Suppressor macrophage treated with lipopolysaccharide for 1 hour (primary cell): ENCODE results near the gene CHST13.
"Not testable (repeated sequence)": the region's sequence is repeated elsewhere in the genome, so short reads cannot be mapped to it uniquely, and the experiment has no call there.

Experiments
- DNase-seq, 3 donors: peaks; one replicate each; pipeline ENCODE4 v3.0.0-alpha.2; 2020 to 2022

Gene CHST13

DNA sequence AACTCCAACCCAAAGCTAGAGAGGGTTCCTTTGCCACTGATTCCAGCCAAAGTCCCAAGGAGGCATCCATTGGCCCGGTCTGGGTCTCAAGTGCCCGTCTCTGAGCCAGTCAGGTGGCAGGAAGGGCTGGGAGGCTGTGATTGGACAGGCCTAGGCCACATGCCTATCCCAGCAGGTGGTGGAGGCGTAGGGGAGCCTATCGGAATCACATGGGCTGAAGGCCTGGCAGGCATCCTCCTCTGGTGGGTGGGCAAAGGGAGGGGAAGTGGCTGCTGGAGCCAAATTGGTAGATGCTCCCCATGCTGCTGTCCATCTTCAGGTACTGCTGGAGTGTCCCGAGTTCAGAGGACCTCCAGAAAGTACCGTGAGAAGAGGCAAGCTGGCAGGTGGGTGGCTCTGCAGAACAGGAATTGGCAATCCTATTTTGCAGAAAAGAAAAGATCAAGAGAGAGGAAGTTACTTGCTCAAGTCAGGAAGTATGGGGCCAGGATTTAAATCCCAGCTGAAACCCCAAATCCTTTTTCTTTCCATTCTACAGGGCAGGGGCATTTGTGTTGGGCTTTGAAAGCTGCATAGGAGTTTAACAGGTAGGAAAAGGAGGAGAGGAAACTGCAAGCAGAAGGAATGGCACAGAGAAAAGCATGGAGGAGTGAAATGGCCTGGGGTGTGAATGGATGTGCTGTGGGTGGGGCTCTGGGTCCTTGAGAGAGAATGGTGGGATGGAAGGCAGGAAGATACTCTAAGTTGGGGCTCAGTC, 3.7 kb downstream of the CHST13 start:
- peak in 1 of 3 donors; percentile 44 for DNase-seq

DNA sequence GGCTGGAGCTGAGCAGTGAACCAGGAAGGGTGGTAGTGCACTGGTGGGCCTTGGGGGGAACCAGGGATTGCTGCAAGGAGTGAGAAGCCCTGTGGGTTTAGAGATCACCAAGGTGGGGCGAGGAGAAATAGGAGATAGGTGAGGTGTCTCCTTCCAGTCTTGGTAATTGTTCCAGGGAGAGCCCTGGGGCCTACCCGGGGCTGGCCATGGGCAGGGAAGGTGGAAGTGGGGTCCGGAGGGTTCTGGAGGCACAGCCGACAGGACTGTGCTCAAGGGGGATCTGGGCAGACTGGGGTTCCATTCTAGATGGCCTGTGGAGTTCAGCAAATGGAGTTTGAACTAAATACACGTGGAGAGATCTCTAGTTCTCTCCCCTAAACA, 4.5 kb downstream of the CHST13 start:
- no peak for DNase-seq

DNA sequence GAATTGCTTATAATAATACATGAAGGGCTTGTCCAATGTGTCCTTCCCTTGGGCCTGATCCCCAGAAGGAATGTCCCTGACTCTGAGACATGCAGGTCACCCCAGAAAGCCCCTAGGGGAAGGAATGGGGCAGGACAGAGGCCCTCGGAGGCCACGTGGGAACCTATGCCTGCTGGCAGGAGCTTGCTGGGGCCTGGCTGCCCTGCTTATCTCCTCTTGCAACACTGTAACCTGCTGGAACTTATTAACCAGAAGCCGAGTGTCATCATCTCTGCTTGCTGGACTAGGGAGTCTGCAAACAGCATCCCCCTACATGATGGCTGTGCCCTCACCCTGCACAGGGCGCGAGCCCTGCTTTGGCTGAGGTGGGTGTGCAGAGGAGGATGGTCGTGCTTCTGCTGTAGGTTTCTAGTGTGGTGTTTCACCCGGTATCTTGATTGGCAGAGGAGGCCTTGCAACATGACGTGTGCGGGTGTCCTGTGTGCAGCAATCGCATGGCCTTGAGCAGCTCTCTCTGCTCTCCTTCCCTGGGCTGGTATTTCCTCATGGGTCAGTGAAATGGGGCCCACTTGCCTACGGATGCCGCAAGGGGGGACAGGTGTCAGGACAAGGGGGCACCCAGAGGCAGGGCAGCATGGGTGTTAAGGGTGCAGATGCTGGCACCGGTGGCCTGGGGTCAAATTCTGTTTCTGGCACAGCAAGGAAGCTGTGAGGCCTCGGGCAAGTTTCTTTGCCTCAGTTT, 5.0 kb downstream of the CHST13 start:
- DNase-seq, result peak in 2 of 3 donors; percentile 20 to 31

DNA sequence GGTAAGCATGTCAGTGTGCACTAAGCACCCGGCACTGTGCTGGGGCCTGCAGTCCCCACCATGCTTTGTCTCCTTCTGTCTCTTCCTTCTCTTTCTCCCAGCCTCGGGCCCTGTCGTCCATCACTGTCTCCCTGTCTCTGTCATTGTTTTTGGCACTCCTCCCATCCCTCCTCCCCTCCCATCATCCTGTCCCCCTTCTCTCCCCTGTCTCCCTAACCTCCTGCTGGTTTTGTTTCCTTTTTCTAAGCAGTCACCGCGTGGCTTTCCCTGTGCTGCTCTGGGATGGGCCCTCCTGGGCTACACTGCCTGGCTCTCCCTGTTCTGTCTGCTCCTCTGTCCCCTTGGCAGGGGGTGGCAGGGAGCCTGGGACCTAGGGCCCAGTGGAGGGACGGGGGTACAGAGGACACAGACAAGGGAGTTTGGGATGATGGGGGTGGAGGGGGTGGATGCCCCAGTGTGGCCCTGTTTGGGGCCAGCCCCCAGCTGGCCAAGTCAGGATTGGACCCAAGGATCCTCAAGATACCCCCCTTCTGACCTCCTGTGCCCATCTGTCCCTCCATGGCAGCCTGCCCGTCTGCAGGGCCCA, 5.7 kb downstream of the CHST13 start:
- peak in 1 of 3 donors; percentile 13 for DNase-seq

DNA sequence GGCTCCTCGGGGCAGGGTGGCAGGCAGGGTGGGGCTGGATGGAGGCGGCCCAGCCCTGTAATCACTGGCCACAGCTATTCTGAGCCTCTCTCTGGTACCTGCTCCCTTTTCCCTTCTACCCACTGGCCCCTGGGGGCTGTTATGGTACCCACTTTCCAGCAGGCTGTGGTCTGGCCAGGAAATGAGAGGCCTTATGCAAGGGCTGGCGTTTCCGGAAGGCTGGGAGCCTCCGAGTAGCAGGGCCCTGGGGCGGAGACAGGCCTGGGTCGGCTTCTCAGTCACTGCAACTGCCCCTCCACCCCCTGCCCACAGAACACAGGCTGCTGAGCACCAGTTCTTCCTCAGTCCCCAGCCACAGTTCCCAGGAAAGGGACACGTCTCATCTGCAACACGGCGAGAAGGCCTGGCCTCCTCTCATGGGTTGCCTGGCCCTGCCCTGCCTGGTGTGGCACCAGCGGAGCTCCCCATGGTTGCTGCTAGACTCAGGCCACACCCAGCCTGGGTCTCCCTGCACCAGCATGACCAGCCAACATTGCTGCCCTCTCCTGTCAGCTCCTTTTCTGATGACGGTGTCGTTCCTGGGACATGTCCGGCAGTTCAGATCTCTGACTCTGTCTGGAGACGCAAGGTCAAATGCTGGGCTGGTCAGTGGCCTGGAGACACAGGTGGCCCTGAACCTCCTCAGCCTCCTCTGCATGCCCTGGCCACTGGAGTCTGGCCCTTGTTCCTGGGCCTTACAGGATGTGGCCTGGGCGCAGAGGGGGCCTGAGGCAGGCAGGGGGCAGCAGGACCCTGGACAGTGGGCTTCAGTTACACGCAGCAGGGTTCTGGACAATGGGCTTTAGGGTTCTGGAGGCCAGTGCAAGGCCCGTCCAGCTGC, 6.5 kb downstream of the CHST13 start:
- DNase-seq, result peak; percentile 33 to 71 (median 53)

DNA sequence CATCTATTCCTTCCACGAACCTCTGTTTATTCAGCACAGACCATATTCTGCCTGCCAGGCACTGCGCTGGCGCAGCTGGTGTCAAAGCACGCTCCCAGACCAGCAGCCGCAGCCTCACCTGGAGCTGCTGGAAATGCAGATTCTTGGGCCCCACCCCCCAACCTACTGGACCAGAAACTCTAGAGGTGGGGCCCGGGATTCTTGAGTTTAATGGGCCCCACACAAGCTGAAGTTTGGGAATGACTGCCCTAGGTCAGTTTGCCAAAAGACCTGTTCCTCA, 7.0 kb downstream of the CHST13 start:
- DNase-seq, result no peak

DNA sequence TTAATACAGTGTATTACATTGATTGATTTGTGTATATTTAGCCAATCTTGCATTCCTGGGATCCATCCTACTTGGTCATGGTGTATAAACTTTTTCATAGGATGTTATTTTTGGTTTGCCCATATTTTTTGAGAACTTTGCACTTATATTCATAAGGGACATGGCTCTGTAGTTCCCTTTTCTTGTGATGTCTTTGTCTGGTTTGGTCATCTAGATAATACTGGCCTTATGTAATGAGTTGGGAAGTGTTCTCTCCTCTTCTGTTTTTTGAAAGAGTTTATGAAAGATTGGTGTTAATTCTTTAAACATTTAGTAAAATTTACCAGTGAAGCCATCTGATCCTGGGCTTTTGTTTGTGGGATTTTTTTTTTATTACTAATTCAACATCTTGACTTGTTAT, 9.6 kb downstream of the CHST13 start:
- peak in 2 of 3 donors; percentile 25 to 62 for DNase-seq

DNA sequence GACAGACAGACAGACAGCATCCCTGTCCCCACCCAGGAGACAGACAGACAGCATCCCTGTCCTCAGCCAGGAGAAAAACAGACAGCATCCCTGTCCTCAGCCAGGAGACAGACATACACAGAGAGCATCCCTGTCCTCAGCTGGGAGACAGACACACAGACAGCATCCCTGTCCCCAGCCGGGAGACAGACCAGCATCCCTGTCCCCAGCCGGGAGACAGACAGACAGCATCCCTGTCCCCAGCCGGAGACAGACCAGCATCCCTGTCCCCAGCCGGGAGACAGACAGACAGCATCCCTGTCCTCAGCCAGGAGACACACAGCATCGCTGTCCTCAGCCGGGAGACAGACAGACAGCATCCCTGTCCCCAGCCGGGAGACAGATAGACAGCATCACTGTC, 10.8 kb downstream of the CHST13 start:
- DNase-seq, result not testable (repeated sequence)

DNA sequence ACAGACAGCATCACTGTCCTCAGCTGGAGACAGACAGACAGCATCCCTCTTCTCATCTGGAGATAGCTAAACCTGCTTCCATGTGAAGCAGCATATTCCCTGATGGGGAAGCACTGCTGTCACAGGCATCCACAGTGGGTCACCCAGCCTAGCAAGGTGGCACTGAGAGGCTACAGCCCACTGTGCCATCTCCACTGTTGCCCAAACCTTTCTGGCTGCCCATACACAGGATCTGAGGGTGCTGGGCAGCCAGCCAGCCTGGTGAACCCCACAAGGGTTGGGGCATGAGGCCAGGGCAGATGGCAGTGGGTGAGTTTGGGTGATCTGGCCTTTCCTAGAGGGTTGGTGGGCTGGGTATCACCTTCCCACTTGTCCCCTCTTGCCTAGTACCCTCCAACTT, 11.7 kb downstream of the CHST13 start:
- DNase-seq, result no peak

DNA sequence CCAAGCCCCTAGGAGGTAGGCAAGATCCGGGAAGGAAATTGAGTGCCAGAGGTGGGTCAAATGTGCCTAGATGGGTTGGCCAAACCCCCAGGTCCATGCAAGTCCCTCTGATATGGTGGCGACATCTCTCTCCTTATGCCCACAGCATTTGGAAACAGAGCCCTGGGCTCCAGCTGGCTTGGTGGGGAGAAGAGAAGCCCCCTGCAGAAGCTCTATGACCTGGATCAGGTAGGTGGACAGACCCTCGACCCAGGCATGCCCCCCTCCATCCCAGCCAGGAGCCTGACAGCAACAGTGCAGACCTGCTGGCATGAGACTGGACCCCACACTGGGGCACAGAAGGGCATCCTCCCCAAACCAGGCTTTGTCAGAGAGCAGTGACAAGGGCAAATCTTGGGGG, 12.2 kb downstream of the CHST13 start:
- DNase-seq, result no peak

DNA sequence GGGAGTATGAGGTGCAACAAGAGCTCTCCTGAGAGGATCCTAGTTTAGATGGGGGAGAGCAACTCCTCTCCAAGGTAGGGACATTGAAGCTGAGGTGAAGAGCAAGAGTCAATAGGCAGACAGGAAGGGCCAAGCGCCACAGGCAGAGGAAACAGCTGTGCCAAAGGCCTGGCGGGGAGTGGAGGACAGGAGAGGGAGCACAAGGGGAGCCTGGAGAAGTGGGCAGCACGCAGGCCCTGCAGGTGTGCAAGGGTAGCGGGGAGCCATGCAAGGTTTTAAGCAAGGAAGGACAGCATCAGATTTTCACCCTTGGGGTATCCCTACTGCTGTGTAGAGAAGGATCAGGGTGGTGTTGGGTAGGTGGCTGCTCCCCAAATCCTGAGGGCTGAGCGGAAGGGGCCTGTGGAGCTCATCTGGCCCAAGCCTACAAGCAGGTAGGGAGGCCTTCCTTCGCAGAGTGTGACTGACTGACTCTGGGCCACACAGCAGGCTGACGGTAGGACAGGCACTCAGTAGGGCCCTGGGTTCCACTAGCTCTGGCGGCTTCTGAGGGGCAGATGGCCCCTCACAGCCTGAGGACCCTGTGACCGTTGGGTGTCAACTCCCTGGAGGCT, 13.3 kb downstream of the CHST13 start:
- DNase-seq, result no peak

DNA sequence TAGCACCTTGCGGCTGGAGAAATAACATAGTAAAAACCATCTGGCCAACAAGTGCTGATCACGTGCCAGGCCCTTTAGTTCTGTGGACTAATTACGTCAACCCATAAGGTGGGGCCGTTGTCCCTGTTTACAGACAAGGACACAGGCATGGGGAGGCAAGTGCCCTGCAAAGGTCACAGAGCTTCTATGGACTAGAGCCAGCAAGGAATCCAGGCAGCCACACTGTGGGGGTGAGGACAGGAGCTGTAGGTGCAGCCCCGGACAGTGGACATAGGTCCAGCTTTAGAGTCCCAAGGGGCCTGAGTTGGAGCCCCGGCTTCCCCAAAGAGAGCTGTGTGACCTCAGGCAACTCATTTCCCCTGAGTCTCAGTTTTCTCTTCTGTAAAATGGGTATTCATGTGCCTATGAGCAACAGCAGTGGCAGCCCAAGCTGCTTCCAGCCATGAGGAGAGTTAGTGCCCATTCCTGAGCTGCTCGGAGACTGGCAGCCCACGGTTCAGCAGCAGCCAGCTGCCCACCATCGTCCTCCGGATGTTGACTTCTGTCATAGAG, 13.9 kb downstream of the CHST13 start:
- DNase-seq, result no peak

DNA sequence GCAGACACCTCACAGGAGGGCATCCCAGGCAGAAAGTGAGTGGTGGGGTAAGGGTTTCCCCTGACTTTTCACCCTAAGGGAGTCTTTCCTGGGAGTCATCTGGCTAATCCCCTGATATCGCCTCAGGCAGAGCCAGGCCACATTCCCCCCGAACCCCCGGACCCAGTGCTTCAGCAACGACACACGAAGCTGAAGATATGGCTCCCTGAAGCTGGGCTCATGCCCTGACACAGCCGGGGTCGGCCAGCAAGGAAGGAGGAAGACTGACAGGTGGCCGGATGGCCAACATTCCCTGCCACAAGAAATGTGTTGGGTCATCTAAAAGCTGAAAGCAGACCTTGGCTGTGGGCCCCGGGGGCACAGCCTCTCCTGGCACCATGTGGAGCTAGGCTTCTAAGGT, 14.4 kb downstream of the CHST13 start:
- DNase-seq, result no peak

DNA sequence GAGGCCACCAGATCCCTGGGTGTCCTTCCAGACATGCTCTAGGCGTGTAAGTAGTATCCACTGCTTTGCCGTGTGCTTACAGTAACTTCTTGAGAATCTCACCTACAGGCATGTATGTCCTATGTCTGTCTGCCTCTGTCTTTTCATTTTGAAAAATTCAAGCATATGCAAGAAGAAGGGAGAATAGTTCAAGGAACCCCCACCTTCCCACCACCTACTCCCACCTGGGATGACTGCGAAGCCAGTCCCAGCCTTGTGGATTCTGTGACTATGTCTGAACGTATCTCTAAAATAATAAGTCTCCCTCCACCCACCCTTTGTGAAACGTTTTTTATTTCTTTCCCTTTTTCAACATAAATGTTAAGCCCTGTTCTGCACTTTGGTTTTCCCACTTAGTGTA, 15.0 kb downstream of the CHST13 start:
- DNase-seq, result no peak

DNA sequence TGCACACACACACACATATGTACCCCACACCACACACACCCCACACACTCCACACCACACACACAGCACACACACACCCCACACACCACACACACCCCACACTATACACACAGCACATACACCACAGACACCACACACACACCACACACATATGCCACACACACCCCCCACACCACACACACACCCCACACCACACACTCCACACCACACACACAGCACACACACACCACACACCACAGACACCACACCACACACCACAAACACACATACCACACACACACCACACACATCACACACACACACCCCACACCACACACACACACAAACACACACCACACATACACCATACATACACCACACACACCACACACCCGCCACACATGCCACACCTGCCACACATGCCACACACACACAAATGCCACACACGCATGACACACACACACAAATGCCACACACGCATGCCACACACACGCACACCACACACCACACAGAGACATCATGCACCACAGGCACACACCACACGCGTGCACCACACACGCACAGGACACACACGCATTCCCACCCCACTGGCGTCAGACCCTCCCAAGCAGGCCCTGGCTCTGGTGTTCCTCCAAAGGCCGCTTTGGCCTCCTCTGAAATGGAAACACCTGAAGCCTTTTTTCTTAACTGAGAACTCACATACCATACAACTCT, 15.7 kb downstream of the CHST13 start:
- no peak for DNase-seq

DNA sequence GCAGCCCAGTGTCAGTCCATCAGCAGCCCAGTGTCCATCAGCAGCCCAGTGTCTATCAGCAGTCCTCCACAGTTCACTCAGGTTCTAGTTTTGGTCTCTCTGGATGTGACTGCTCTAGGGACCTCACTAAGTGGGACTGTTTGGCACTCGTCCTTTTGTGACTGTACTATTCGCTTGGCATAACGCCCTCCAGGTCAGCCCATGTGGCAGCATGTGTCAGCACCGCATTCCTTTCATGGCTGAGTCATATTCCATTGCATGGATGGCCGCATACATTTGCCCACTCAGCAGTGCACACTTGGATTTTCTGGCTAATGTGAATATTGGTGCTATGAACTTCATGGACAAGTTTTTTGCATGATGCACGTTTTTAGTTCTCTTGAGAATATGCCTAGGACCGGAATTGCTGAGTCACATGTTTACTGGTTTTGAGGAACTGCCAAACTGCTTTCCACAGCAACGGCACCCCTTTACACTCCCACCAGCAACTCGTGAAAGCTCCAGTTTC, 16.4 kb downstream of the CHST13 start:
- DNase-seq, result peak; percentile 85 to 89 (median 87)

DNA sequence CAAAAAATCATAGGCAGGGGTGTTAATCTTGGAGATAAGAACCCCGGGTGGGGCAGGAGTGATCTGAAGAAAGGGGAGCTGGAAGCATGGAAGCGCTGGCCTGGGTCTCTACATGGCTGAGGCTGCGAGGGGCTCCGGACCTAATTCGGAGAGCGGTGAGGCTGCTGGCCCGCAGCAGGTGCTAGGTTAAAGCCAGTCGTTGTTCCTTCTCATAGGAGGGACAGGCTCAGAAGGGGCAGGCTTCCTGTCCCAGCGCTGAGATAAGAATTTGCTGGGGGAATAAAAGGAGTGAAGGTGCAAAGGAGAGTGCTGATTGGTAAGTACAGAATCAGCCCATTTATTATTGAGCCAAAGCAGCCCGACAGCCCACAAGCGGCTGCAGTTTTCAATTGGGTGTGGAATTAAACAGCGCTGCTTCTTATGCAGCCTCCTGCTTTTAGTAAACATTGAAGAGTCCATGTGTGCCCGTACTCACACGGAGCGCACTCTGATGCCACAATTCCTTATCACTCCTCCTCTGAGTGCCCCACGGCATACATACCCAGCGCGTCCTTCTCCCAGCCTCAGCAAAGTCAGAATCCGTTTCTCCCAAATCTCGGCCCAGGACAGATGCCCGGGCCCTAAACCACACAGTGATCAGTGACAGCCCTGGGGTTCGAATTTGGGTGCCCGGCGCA, 17.1 kb downstream of the CHST13 start:
- no peak for DNase-seq

DNA sequence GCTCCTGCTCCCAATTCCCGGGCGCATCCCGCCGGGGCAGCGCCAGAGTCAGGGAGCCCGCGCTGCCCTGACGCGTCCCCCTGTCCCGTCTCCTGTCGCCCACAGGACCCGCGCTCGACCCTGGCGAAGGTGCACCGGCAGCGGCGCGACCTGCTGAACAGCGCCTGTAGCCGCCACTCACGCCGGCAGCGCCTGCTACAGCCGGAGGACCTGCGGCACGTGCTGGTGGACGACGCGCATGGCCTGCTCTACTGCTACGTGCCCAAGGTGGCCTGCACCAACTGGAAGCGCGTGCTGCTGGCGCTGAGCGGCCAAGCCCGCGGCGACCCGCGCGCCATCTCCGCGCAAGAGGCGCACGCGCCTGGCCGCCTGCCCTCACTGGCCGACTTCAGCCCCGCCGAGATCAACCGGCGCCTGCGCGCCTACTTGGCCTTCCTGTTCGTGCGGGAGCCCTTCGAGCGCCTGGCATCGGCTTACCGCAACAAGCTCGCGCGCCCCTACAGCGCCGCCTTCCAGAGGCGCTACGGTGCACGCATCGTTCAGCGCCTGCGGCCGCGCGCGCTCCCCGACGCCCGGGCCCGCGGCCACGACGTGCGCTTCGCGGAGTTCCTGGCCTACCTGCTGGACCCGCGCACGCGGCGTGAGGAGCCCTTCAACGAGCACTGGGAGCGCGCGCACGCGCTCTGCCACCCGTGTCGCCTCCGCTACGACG, 17.8 kb downstream of the CHST13 start:
- no peak for DNase-seq

DNA sequence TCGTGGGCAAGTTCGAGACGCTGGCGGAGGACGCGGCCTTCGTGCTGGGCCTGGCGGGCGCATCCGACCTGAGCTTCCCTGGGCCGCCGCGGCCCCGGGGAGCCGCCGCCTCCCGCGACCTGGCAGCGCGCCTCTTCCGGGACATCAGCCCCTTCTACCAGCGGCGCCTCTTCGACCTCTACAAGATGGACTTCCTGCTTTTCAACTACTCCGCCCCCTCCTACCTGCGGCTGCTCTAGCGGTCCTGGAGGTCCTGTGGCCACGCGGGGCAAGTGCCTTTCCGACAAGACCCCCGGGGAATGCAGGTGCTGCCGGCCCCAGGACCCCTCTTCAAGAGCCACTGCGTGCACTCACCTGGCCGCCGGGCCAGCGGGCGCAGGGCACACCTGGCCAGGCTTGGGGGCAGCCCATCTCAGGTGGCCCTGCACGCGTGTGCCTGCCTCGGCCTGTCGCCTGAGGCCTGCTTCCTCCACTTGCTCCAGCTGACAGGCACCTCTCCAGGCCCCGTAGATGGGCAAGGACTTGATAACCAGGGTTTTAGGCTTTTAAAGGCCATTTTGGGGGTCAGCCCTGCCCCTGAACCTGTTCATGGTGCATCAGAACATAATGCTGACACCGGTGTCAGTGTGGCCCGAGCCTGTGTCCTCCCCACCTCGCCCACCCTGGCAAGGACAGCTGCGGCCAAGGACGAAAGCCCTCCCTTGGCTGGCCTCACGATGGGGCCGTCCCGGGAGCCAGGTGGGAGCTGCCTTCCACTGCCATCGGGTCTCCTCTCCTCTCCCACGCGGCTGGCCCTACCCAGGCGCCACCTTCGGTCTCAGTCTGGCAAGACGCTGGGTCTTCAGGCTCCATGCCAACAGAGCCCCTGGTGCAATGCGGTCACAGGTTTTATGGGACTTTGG, 18.6 kb downstream of the CHST13 start:
- DNase-seq, result no peak
